H9 (cell line): ENCODE results near the gene TFF3. TPM values are rescaled to one million over a fixed set of nuclear protein-coding genes. Genes with fewer than 3 reads are reported as not detected.

Experiments used
- DNase-seq: peaks from one replicate; pipeline ENCODE4 v3.0.0-alpha.2; 2017
- H2AFZ ChIP-seq: one replicate; pipeline ENCODE4 v1.6.1; 2013; ENCODE audit warnings: mild to moderate bottlenecking, low read length, control low read depth, moderate library complexity
- H2AK5ac ChIP-seq: 2 replicates; pipeline ENCODE4 v1.6.1; 2013; ENCODE audit warnings: low read length, control low read depth, mixed read lengths; ENCODE audit not compliant: insufficient read length
- H2BK120ac ChIP-seq: one replicate; pipeline ENCODE4 v1.6.1; 2013; ENCODE audit warnings: low read depth, mild to moderate bottlenecking, low read length, control low read depth, inconsistent platforms; ENCODE audit not compliant: poor library complexity, severe bottlenecking
- H2BK12ac ChIP-seq: 2 replicates; pipeline ENCODE4 v1.6.1; 2013; ENCODE audit warnings: low read length, control low read depth, mixed read lengths, low read depth; ENCODE audit not compliant: insufficient read length
- H2BK15ac ChIP-seq: 2 replicates; pipeline ENCODE4 v1.6.1; 2013; ENCODE audit warnings: low read depth, low read length, control low read depth
- H2BK20ac ChIP-seq: one replicate; pipeline ENCODE4 v1.6.1; 2013; ENCODE audit warnings: low read depth, mild to moderate bottlenecking, low read length, control low read depth, inconsistent platforms; ENCODE audit not compliant: poor library complexity, severe bottlenecking
- H2BK5ac ChIP-seq: 2 replicates; pipeline ENCODE4 v1.6.1; 2013; ENCODE audit warnings: low read length, control low read depth, mixed read lengths; ENCODE audit not compliant: insufficient read length
- H3K14ac ChIP-seq: 2 replicates; pipeline ENCODE4 v1.6.1; 2013; ENCODE audit warnings: low read length, control low read depth; ENCODE audit not compliant: insufficient read depth
- H3K18ac ChIP-seq: 2 replicates; pipeline ENCODE4 v1.6.1; 2013; ENCODE audit warnings: low read depth, mild to moderate bottlenecking, mixed read lengths, low read length, control low read depth; ENCODE audit not compliant: insufficient read length
- H3K23ac ChIP-seq: 2 replicates; pipeline ENCODE4 v1.6.1; 2013; ENCODE audit warnings: low read length, control low read depth, mixed read lengths, low read depth; ENCODE audit not compliant: insufficient read length
- H3K23me2 ChIP-seq: 2 replicates; pipeline ENCODE4 v1.6.1; 2013; ENCODE audit warnings: low read depth, mild to moderate bottlenecking, mixed read lengths, low read length, control low read depth; ENCODE audit not compliant: insufficient read length, poor library complexity, severe bottlenecking
- H3K27ac ChIP-seq: 2 replicates; pipeline ENCODE4 v1.5.1; 2013; ENCODE audit warnings: low read length, control low read depth, mixed read lengths, low read depth; ENCODE audit not compliant: insufficient read length
- H3K27me3 ChIP-seq: 2 replicates; pipeline ENCODE4 v1.6.1; 2013; ENCODE audit warnings: low read length, control low read depth, inconsistent platforms; ENCODE audit not compliant: insufficient read depth
- H3K4ac ChIP-seq: 2 replicates; pipeline ENCODE4 v1.6.1; 2013; ENCODE audit warnings: low read depth, mild to moderate bottlenecking, control low read depth, inconsistent platforms, low read length, moderate library complexity
- H3K4me1 ChIP-seq: 2 replicates; pipeline ENCODE4 v1.6.1; 2013; ENCODE audit warnings: low read length, control low read depth, inconsistent platforms; ENCODE audit not compliant: insufficient read depth
- H3K4me2 ChIP-seq: 2 replicates; pipeline ENCODE4 v1.6.1; 2013; ENCODE audit warnings: low read length, control low read depth, mixed read lengths; ENCODE audit not compliant: insufficient read length, insufficient read depth
- H3K56ac ChIP-seq: 2 replicates; pipeline ENCODE4 v1.6.1; 2013; ENCODE audit warnings: low read depth, mild to moderate bottlenecking, mixed read lengths, low read length, control low read depth; ENCODE audit not compliant: insufficient read length
- H3K79me1 ChIP-seq: 2 replicates; pipeline ENCODE4 v1.6.1; 2013; ENCODE audit warnings: low read depth, mild to moderate bottlenecking, moderate library complexity, low read length, control low read depth, inconsistent platforms; ENCODE audit not compliant: insufficient read depth, poor library complexity, severe bottlenecking
- H3K79me2 ChIP-seq: 2 replicates; pipeline ENCODE4 v1.6.1; 2013; ENCODE audit warnings: low read length, control low read depth, inconsistent platforms; ENCODE audit not compliant: insufficient read depth
- H3K9ac ChIP-seq: 2 replicates; pipeline ENCODE4 v1.6.1; 2013; ENCODE audit warnings: low read length, control low read depth, mixed read lengths; ENCODE audit not compliant: insufficient read length; ENCODE audit errors: extremely low read depth
- H3K9me3 ChIP-seq: one replicate; pipeline ENCODE4 v1.6.1; 2013; ENCODE audit warnings: low read depth, low read length, inconsistent platforms; ENCODE audit not compliant: control insufficient read depth
- H3T11ph ChIP-seq: one replicate; pipeline ENCODE4 v1.6.1; 2013; ENCODE audit warnings: mild to moderate bottlenecking, low read length, control low read depth, inconsistent platforms
- H4K20me1 ChIP-seq: one replicate; pipeline ENCODE4 v1.6.1; 2013; ENCODE audit not compliant: control insufficient read depth, insufficient read length, insufficient read depth
- H4K5ac ChIP-seq: 2 replicates; pipeline ENCODE4 v1.6.1; 2013; ENCODE audit warnings: low read depth, mild to moderate bottlenecking, mixed read lengths, low read length, control low read depth; ENCODE audit not compliant: insufficient read length
- H4K8ac ChIP-seq: replicated peaks from 2 replicates; pipeline ENCODE4 v1.6.1; 2013; ENCODE audit warnings: low read length, control low read depth, mixed read lengths, low read depth; ENCODE audit not compliant: insufficient read length
- H4K91ac ChIP-seq: 2 replicates; pipeline ENCODE4 v1.6.1; 2013; ENCODE audit warnings: low read depth, mild to moderate bottlenecking, moderate library complexity, mixed read lengths, low read length, control low read depth; ENCODE audit not compliant: insufficient read length
- H3K27ac Mint-ChIP-seq, 3 experiments: 2 replicates in 2 of 3; 3 replicates in 1 of 3; pipeline ENCODE4 v1.8.0; 2020 to 2021; ENCODE audit warnings: mixed read lengths in 3 of 3, mild to moderate bottlenecking in 1 of 3, moderate library complexity in 1 of 3
- H3K27me3 Mint-ChIP-seq: 2 replicates; pipeline ENCODE4 v1.8.0; 2021; ENCODE audit warnings: low read depth, mild to moderate bottlenecking, moderate library complexity, mixed read lengths
- H3K36me3 Mint-ChIP-seq, 3 experiments: 2 replicates in 2 of 3; 3 replicates in 1 of 3; pipeline ENCODE4 v1.8.0; 2020 to 2021; ENCODE audit warnings: low read depth in 3 of 3, mixed read lengths in 3 of 3; ENCODE audit not compliant: insufficient read depth in 1 of 3
- H3K4me1 Mint-ChIP-seq, 2 experiments: 2 replicates each; pipeline ENCODE4 v1.8.0; 2020; ENCODE audit warnings: mixed read lengths in 2 of 2
- H3K4me3 Mint-ChIP-seq, 2 experiments: 2 replicates in 1 of 2; 3 replicates in 1 of 2; pipeline ENCODE4 v1.8.0; 2020 to 2021; ENCODE audit warnings: mild to moderate bottlenecking in 2 of 2, mixed read lengths in 2 of 2, moderate library complexity in 1 of 2
- H3K9me3 Mint-ChIP-seq, 2 experiments: 2 replicates in 1 of 2; 3 replicates in 1 of 2; pipeline ENCODE4 v1.8.0; 2020; ENCODE audit warnings: mild to moderate bottlenecking in 2 of 2, mixed read lengths in 2 of 2, moderate library complexity in 1 of 2
- WGBS: extraction: QIAGEN DNeasy Blood & Tissue Kit; methylation state at CpG from one replicate; pipeline ENCODE4 v1.1.7; 2013; ENCODE audit warnings: missing lambda C conversion rate, low lambda C conversion rate, mixed read lengths; ENCODE audit not compliant: insufficient read length; ENCODE audit errors: extremely low coverage; 5-methylcytosine and 5-hydroxymethylcytosine counted together
- total RNA-seq: library from RNA; stranded (reverse); gene quantifications from 2 replicates; pipeline ENCODE4 v1.2.1, GENCODE V29; 2021
- TF ChIP-seq, protein P1 (sequence below): fragments of 200-600 bp; sonication (generic); conservative IDR thresholded peaks from 3 replicates; pipeline ENCODE4 v1.8.0; 2021; ENCODE audit warnings: antibody characterized with exemption, mild to moderate bottlenecking

The TFF3 gene
- total RNA-seq, 1 experiment from 2014 or later = 1.5 TPM

- H3K14ac ChIP-seq = no peak overlapping the region
- H3K9me3 ChIP-seq = no peaks in the 10 kb centered on the region
- H2BK120ac ChIP-seq = no peak overlapping the region
- no peak overlapping the region for H4K5ac ChIP-seq
- H2AK5ac ChIP-seq = no peak overlapping the region
- peaks cover 1% of the 10 kb centered on the region; the same call in 1 of the 2 replicates for H3K4me1 ChIP-seq
- no peak overlapping the region for H3K4me2 ChIP-seq
- WGBS = no CpG with 5 or more reads among the region's 24 CpGs
- Mint-ChIP-seq H3K27me3 (no peaks in the 10 kb centered on the region), H3K9me3 (peaks cover 2 to 4% of the 10 kb centered on the region in 2 experiments; a peak in 2 of 5 replicates), H3K4me1 (peaks cover 26 to 30% of the 10 kb centered on the region in 2 experiments), H3K36me3 (no peaks in the 10 kb centered on the region; a peak in 1 of 7 replicates), H3K27ac (no peak overlapping the region; a peak in 1 of 7 replicates), H3K4me3 (no peak overlapping the region)
- H3K27me3 ChIP-seq = no peaks in the 10 kb centered on the region
- no peak overlapping the region for H2BK12ac ChIP-seq
- no peaks in the 10 kb centered on the region for H4K20me1 ChIP-seq
- H2AFZ ChIP-seq = no peak overlapping the region
- H2BK5ac ChIP-seq = no peak overlapping the region
- no peak overlapping the region for H2BK15ac ChIP-seq
- no peak overlapping the region for H3K27ac ChIP-seq
- no peaks in the 10 kb centered on the region for H3K79me1 ChIP-seq
- H3T11ph ChIP-seq = no peak overlapping the region
- no peaks in the 10 kb centered on the region for H3K79me2 ChIP-seq
- no peak overlapping the region for H4K91ac ChIP-seq
- no peak overlapping the region for H3K18ac ChIP-seq
- TF ChIP-seq, protein P1, sequence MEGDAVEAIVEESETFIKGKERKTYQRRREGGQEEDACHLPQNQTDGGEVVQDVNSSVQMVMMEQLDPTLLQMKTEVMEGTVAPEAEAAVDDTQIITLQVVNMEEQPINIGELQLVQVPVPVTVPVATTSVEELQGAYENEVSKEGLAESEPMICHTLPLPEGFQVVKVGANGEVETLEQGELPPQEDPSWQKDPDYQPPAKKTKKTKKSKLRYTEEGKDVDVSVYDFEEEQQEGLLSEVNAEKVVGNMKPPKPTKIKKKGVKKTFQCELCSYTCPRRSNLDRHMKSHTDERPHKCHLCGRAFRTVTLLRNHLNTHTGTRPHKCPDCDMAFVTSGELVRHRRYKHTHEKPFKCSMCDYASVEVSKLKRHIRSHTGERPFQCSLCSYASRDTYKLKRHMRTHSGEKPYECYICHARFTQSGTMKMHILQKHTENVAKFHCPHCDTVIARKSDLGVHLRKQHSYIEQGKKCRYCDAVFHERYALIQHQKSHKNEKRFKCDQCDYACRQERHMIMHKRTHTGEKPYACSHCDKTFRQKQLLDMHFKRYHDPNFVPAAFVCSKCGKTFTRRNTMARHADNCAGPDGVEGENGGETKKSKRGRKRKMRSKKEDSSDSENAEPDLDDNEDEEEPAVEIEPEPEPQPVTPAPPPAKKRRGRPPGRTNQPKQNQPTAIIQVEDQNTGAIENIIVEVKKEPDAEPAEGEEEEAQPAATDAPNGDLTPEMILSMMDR = no peak
- no peak overlapping the region for H3K9ac ChIP-seq
- no peaks in the 10 kb centered on the region for H3K23me2 ChIP-seq
- H3K23ac ChIP-seq = no peak overlapping the region
- no peak overlapping the region for H3K4ac ChIP-seq
- H4K8ac ChIP-seq = no peak overlapping the region
- no peak overlapping the region for H2BK20ac ChIP-seq
- no peak for DNase-seq
- H3K56ac ChIP-seq = no peak overlapping the region
Measured at GRCh38 chr21:42340187-42341050, 25.2 kb upstream of the TFF3 start.
